ENCODE results near the gene NELFE. TPM values are rescaled to one million over a fixed set of nuclear protein-coding genes. Genes with fewer than 3 reads are reported as not detected.
"Not testable (repeated sequence)": the region's sequence is repeated elsewhere in the genome, so short reads cannot be mapped to it uniquely, and the experiment has no call there.

The NELFE gene
- total RNA-seq (ENCODE audit: insufficient read depth, low replicate concordance): 54.9 TPM

GRCh38 chr6:31958741-31959739, at the start of gene NELFE, which contains the start of gene SKIC2:
NELFE (minus strand) TSS chr6:31958971; CDS start chr6:31958446, 525 bp downstream.
SKIC2 (plus strand) TSS chr6:31959175; CDS start chr6:31959193, 18 bp downstream.
- peak; percentile 99 for DNase-seq (ENCODE audit: low spot score)

GRCh38 chr6:32008037-32008436, 49.3 kb upstream of the NELFE start:
- DNase-seq (ENCODE audit: low spot score): not testable (repeated sequence)

- DNase-seq (ENCODE audit: low spot score): not testable (repeated sequence)
Measured at GRCh38 chr6:32007086-32007485, 48.3 kb upstream of the NELFE start.

- DNase-seq (ENCODE audit: low spot score): not testable (repeated sequence)
Measured at GRCh38 chr6:32005991-32006529, 47.3 kb upstream of the NELFE start.

GRCh38 chr6:32005538-32005880, 46.7 kb upstream of the NELFE start:
- DNase-seq (ENCODE audit: low spot score): not testable (repeated sequence)

GRCh38 chr6:32004864-32005537, 46.2 kb upstream of the NELFE start:
- DNase-seq (ENCODE audit: low spot score): not testable (repeated sequence)

GRCh38 chr6:32004393-32004792, 45.6 kb upstream of the NELFE start:
- DNase-seq (ENCODE audit: low spot score): not testable (repeated sequence)

GRCh38 chr6:32003301-32003700, 44.5 kb upstream of the NELFE start:
- DNase-seq (ENCODE audit: low spot score): not testable (repeated sequence)

GRCh38 chr6:32002546-32003268, 43.9 kb upstream of the NELFE start:
- not testable (repeated sequence) for DNase-seq (ENCODE audit: low spot score)

GRCh38 chr6:31996385-31996784, 37.6 kb upstream of the NELFE start:
- DNase-seq (ENCODE audit: low spot score): not testable (repeated sequence)

GRCh38 chr6:31994421-31994820, 35.6 kb upstream of the NELFE start:
- DNase-seq (ENCODE audit: low spot score): not testable (repeated sequence)

- DNase-seq (ENCODE audit: low spot score): not testable (repeated sequence)
Measured at GRCh38 chr6:31989363-31989762, 30.6 kb upstream of the NELFE start.

GRCh38 chr6:31981744-31982143, 23.0 kb upstream of the NELFE start, which contains the start of gene C4A:
C4A (plus strand) TSS chr6:31982057; CDS start chr6:31982108, 51 bp downstream.
- not testable (repeated sequence) for DNase-seq (ENCODE audit: low spot score)

GRCh38 chr6:31980998-31981397, 22.2 kb upstream of the NELFE start:
- DNase-seq (ENCODE audit: low spot score): not testable (repeated sequence)

- DNase-seq (ENCODE audit: low spot score): not testable (repeated sequence)
Measured at GRCh38 chr6:31980195-31980876, 21.6 kb upstream of the NELFE start.

- DNase-seq (ENCODE audit: low spot score): no peak
Measured at GRCh38 chr6:31979238-31979898, 20.6 kb upstream of the NELFE start.

- no peak for DNase-seq (ENCODE audit: low spot score)
Measured at GRCh38 chr6:31978831-31979230, 20.1 kb upstream of the NELFE start.

GRCh38 chr6:31977816-31978431, 19.2 kb upstream of the NELFE start:
- no peak for DNase-seq (ENCODE audit: low spot score)

- DNase-seq (ENCODE audit: low spot score): not testable (repeated sequence)
Measured at GRCh38 chr6:31976065-31976464, 17.3 kb upstream of the NELFE start.
